GM19324 (cell line): ENCODE data around the gene MAZ.
A peak's percentile ranks its signal among the peaks of the same experiment; 100 is the strongest.
"Not testable (repeated sequence)": the region's sequence is repeated elsewhere in the genome, so short reads cannot be mapped to it uniquely, and the experiment has no call there.

Experiments used
- ATAC-seq: cut with Tn5 transposase; IDR thresholded peaks from one replicate; pipeline ENCODE4 v1.9.1; 2021; ENCODE audit warnings: mild to moderate bottlenecking, moderate library complexity; ENCODE audit not compliant: unreplicated experiment, low FRiP score

MAZ gene

DNA sequence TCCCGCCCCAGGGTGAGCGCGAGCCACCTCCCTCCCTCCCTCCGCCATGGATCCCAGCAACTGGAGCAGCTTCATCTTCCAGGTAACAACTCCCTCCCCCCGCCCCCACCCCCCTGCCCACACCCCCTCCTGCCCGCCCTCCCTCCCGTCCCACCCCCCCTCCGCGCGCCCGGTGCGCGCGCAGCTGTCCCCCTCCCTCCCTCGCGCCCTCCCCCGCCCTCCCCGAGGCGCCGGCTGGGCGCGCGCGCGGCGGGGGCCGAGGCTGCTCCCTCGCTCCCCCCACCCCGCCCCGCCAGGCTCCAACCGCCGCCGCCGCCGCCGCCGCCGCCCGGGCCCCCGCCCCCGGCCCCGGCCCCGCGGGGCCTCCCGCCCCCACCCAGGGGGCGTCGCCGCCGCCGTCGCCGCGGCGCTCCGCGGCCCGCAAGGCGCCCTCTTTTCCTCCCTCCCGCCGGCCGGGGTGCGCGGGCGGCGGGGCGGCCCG lies at the start of gene MAZ:
MAZ (plus strand) TSS at position 431 of the 481 bp plus-strand sequence. CDS start 173 bp downstream, outside the sequence.
- ATAC-seq: peak; percentile 12

DNA sequence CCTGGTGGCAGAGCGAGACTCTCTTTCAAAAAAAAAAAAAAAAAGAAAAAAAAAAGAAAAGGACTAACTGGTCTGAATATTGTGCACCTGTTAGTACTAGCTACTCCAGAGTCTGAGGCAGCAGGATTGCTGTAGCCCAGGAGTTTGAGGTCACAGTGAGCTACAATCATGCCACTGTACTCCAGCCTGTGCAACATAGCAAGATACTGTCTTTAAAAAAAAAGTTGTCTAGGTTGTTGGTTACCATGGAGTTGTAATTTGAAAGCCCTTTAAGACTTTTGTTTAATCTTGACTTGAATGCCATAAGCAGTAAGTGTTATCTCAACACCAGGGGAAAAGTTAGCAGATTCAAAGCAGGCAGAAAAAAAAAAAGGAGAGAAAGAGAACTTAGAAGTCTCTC lies 49.7 kb upstream of the MAZ start:
- no peak for ATAC-seq

GRCh38 chr16:29757086-29757485 lies 49.2 kb upstream of the MAZ start:
- not testable (repeated sequence) for ATAC-seq

DNA sequence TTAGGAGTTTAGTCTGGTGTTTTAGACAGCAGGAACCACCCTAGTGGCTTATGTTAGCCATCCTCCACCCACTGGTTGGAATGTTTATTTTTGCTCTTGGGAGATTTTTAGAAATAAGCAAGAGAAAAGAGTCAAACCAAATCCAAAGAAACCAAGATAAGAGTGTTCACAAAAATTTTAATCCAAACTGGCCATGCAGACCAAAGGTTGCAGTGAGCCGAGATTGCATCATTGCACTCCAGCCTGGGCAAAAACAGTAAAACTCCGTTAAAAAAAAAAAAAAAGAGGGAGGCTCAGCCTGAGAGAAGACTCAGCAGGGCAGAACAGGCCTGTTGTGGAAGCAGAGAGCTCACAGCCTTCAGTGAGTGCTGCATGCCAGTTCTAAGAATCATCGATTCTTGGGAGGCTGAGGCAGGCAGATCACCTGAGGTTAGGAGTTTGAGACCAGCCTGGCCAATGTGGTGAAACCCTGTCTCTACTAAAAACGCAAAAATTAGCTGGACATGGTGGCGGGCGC lies 48.3 kb upstream of the MAZ start:
- ATAC-seq: no peak

GRCh38 chr16:29760567-29761279 lies 45.6 kb upstream of the MAZ start:
- ATAC-seq: no peak

GRCh38 chr16:29761280-29761651 lies 45.1 kb upstream of the MAZ start:
- ATAC-seq: not testable (repeated sequence)

DNA sequence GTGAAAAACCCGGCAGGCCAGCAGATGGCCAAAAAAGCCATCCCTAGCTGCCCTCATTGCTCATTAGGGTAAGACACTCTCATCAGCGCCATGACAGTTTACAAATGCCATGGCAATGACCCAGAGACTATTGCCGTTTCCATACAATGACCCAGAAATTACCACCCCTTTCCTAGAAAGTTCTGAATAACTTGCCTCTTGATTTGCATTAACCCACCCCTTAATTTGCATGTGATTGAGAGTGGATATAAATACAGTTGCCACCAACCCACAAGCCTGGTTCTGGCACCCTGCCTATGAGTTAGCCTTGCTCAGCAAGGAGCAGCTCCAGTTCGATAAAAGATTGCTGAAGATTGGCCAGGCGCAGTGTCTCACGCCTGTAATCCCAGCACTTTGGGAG lies 44.4 kb upstream of the MAZ start:
- no peak for ATAC-seq

GRCh38 chr16:29763326-29763725 lies 43.0 kb upstream of the MAZ start:
- ATAC-seq: no peak

GRCh38 chr16:29765167-29766032 lies 40.9 kb upstream of the MAZ start:
- no peak for ATAC-seq

- ATAC-seq: no peak
These were observed 39.8 kb upstream of the MAZ start for GRCh38 chr16:29766571-29766970.

DNA sequence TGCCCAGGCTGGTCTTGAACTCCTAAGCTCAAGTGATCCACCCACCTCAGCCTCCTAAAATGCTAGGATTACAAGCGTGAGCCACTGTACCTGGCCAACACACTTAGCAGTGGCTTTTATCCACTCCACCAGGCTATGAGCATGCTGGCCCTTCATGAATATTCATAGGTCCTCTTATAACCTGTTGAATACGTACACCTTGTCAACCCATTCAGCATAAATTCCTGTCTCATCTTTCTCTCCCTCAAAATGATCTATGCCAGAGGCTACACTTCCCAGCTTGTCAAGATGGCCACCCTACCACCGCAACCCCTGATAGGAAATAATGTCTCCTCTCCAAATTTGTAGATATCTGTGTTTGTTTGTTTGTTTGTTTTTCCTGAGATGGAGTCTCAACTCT lies 39.3 kb upstream of the MAZ start:
- no peak for ATAC-seq

DNA sequence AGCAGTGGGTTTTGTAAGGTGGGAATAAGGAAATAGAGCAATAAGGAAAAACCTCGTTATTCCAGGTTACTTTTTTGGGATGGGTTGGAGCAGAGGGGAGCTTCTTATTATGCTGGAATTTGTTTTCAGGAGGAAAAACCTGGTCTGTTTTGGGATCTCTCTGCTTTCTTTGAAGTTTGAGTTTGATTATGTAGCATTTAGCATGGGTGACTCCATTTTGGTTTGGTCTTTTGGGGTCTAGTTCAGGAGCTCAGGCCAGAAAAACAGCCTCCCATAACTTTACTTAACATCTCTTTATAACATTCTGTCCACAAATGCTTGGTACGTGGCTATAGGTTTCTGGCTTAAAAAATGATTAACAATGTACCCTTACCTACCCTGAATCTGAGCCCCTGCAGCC lies 36.8 kb upstream of the MAZ start:
- ATAC-seq: no peak

- no peak for ATAC-seq
These were observed 35.9 kb upstream of the MAZ start for GRCh38 chr16:29770250-29770929.

GRCh38 chr16:29772330-29772729 lies 34.0 kb upstream of the MAZ start:
- not testable (repeated sequence) for ATAC-seq

- no peak for ATAC-seq
These were observed 31.6 kb upstream of the MAZ start for GRCh38 chr16:29774730-29775129.

DNA sequence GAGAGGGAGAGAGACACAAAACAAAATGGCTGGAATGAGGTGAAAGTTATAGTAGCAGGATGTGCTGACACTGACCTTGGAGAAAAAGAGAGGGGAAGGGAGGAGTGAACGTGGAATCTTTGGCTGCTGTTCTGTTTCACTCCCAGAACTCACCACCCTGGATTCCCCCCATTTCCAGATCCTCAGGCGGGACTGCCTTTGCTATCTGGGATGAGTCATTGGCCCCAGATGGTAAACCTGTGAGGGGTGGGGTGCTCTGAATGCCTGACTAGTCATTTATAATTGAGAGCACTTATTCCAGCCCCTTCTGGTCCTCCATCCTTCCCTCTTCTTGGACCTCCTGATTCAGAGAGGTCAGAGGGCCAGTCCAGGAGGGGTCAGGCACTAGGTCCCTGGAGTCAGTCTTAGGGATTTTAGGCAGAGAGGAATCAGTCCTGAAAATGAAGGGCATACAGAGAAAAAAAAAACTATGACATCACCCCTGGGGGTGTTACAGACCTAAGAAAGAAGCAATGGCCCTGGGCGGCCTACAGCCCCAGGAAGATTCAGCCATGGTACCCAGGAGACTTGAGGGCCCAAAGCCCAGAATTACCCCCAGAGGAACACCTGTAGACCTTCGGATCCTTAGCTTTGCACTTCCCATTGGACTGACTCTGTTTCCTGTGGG lies 30.5 kb upstream of the MAZ start:
- ATAC-seq: no peak

- no peak for ATAC-seq
These were observed 28.6 kb upstream of the MAZ start, which contains the start of gene ZG16 for GRCh38 chr16:29777576-29778350. ZG16 (plus strand) TSS chr16:29778256; CDS start chr16:29779267, 1,011 bp downstream.

GRCh38 chr16:29779474-29779873 lies 26.9 kb upstream of the MAZ start:
- no peak for ATAC-seq
